Lower lobe of right lung (tissue), 2 donors: ENCODE measurements around the gene GOLGA3. TPM values are rescaled to one million over a fixed set of nuclear protein-coding genes. Genes with fewer than 3 reads are reported as not detected.

Experiments
- ATAC-seq, 2 donors: fragments of 200-7000 bp; cut with Tn5 transposase; one replicate each; pipeline ENCODE4 v1.9.1; 2020 to 2022; ENCODE audit warnings: mild to moderate bottlenecking in 2 of 2, moderate library complexity in 2 of 2
- DNase-seq: peaks from one replicate; pipeline ENCODE4 v3.0.0-alpha.2; 2020
- H3K27ac ChIP-seq: fragments of 200-600 bp; one replicate; pipeline ENCODE4 v1.8.0; 2022
- H3K27me3 ChIP-seq: fragments of 200-600 bp; one replicate; pipeline ENCODE4 v1.8.0; 2022; ENCODE audit warnings: low read depth
- H3K36me3 ChIP-seq: fragments of 200-600 bp; one replicate; pipeline ENCODE4 v1.8.0; 2022; ENCODE audit warnings: mild to moderate bottlenecking
- H3K4me1 ChIP-seq: fragments of 200-600 bp; one replicate; pipeline ENCODE4 v1.8.0; 2022
- H3K4me3 ChIP-seq: fragments of 200-600 bp; one replicate; pipeline ENCODE4 v1.8.0; 2022; ENCODE audit warnings: mild to moderate bottlenecking
- H3K9me3 ChIP-seq: fragments of 200-600 bp; one replicate; pipeline ENCODE4 v1.8.0; 2022
- CTCF ChIP-seq: fragments of 200-600 bp; IDR thresholded peaks from one replicate; pipeline ENCODE4 v1.8.0; 2022; ENCODE audit warnings: antibody characterized with exemption, mild to moderate bottlenecking
- intact Hi-C: fragments of 100-400 bp; cut with DNase I; formaldehyde crosslinking; loops from one replicate; pipeline ENCODE4 v1.11.0; 2022
- total RNA-seq: library from RNA; stranded (reverse); fragmentation: NEBNext Ultra II Directional; extraction: Animal tissue kit (Norgen Biotek cat#: 25700); gene quantifications from one replicate; pipeline ENCODE4 v1.2.1, GENCODE V29; 2021
- donor health status: DM: no; HTN: yes; CAD: no; lungs with severe emphysema.

The GOLGA3 gene
- total RNA-seq, 1 donor from 2014 or later, result 59.7 TPM

GRCh38 chr12:132789099-132789471 is 39.6 kb downstream of the GOLGA3 start:
- ATAC-seq, result no peak

GRCh38 chr12:132788375-132789098 is 40.1 kb downstream of the GOLGA3 start:
- no peak for TF ChIP-seq CTCF
- DNase-seq (no peak), ATAC-seq (no peak)
- Histone ChIP-seq H3K4me1 (no peaks in the 10 kb centered on the region), H3K9me3 (no peaks in the 10 kb centered on the region), H3K27me3 (no peaks in the 10 kb centered on the region), H3K4me3 (no peak overlapping the region), H3K27ac (no peak overlapping the region), H3K36me3 (peaks cover 76% of the 10 kb centered on the region)
- intact Hi-C loops, result no loop called here

More at GRCh38 chr12:132789099-132789471, 39.6 kb downstream of the GOLGA3 start:
- Histone ChIP-seq H3K4me3 (no peak overlapping the region), H3K4me1 (no peaks in the 10 kb centered on the region), H3K27me3 (no peaks in the 10 kb centered on the region), H3K27ac (no peak overlapping the region), H3K9me3 (no peaks in the 10 kb centered on the region), H3K36me3 (peaks cover 76% of the 10 kb centered on the region)
- intact Hi-C loops, result no loop called here
- no peak for TF ChIP-seq CTCF
- no peak for DNase-seq

GRCh38 chr12:132787877-132788276 is 40.8 kb downstream of the GOLGA3 start:
- no peaks in the 10 kb centered on the region for H3K9me3 ChIP-seq
- no peaks in the 10 kb centered on the region for H3K4me1 ChIP-seq
- H3K27me3 ChIP-seq, result no peaks in the 10 kb centered on the region
- H3K36me3 ChIP-seq, result peaks cover 82% of the 10 kb centered on the region
- no peak for TF ChIP-seq CTCF
- H3K27ac ChIP-seq, result no peak overlapping the region
- intact Hi-C loops, result no loop called here
- DNase-seq (no peak), ATAC-seq (no peak)
- H3K4me3 ChIP-seq, result no peak overlapping the region

- no peak for DNase-seq
- peaks cover 91% of the 10 kb centered on the region for H3K36me3 ChIP-seq
- H3K4me1 ChIP-seq, result no peaks in the 10 kb centered on the region
- H3K9me3 ChIP-seq, result no peaks in the 10 kb centered on the region
- H3K27ac ChIP-seq, result no peak overlapping the region
- H3K4me3 ChIP-seq, result no peak overlapping the region
- no peaks in the 10 kb centered on the region for H3K27me3 ChIP-seq
- no peak for ATAC-seq
- intact Hi-C loops, result no loop called here
- TF ChIP-seq CTCF, result no peak
Observed at GRCh38 chr12:132786192-132786591, 42.5 kb downstream of the GOLGA3 start.

- ATAC-seq (no peak), DNase-seq (no peak)
- peaks cover 91% of the 10 kb centered on the region for H3K36me3 ChIP-seq
- H3K27ac ChIP-seq, result no peak overlapping the region
- H3K9me3 ChIP-seq, result no peaks in the 10 kb centered on the region
- no peaks in the 10 kb centered on the region for H3K27me3 ChIP-seq
- intact Hi-C loops, result no loop called here
- H3K4me1 ChIP-seq, result no peaks in the 10 kb centered on the region
- no peak for TF ChIP-seq CTCF
- H3K4me3 ChIP-seq, result no peak overlapping the region
Observed at GRCh38 chr12:132784580-132784979, 44.1 kb downstream of the GOLGA3 start.
